HG03442 (cell line): ENCODE data around the gene ADIG.

Source experiments
- ATAC-seq: cut with Tn5 transposase; IDR thresholded peaks from one replicate; pipeline ENCODE4 v1.9.1; 2021; ENCODE audit warnings: mild to moderate bottlenecking, moderate library complexity; ENCODE audit not compliant: unreplicated experiment

Gene ADIG

GRCh38 chr20:38581013-38581412 is at the start of gene ADIG:
Gene ADIG (plus strand): TSS chr20:38581197. CDS start chr20:38581251, 54 bp downstream.
- no peak for ATAC-seq

DNA sequence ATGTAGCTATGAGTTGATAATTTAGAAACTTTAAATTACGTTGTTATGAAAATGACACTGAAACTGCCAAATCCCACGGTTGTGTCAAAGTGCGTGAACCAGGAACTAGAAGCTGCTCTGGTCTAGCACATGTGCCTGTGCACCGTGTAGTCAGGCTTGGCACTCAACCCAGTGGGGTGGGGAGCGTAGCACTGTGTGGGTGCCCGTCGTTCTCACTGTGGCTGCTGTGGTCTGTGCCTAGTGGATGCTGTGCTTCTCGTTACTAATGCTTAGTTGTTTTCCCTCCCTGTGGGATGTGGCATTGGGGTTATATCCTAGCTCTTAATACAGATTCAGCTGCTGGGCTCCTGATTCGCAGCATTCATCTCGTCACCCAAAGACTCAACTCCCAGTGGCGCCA is 46.2 kb upstream of the ADIG start:
- ATAC-seq: no peak

DNA sequence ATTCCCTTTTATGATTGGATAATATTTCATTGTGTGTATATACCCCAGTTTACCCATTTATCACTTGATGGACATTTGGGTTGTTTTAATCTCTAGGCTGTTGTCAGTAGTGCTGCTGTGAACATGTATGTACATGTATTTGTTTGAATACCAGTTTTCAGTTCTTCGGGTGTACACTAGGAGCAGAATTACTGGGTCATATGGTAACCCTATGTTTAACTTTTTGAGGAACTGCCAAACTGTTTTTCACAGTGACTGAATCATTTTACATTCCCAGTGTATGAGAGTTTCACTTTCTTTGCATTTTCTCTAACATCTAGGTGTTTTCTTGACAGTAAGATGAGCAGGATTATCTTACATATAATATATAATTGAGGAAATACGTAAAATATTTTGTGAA is 44.7 kb upstream of the ADIG start:
- no peak for ATAC-seq

DNA sequence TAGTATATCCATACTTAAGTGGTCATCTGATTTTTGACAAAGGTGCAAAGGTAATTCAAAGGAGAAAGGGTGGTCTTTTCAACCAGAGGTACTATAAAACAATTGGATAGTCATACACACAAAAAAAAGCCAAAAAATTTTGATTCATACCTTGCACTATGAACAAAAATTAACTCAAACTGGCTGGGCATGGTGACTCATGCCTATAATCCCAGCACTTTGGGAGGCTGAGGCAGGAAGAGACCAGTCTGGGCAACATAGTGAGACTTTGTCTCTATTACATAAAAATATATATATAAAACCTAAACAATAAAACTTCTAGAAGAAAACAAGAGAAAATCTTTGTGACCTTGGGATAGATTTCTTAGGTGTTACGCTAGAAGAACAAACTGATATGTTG is 43.8 kb upstream of the ADIG start:
- no peak for ATAC-seq

DNA sequence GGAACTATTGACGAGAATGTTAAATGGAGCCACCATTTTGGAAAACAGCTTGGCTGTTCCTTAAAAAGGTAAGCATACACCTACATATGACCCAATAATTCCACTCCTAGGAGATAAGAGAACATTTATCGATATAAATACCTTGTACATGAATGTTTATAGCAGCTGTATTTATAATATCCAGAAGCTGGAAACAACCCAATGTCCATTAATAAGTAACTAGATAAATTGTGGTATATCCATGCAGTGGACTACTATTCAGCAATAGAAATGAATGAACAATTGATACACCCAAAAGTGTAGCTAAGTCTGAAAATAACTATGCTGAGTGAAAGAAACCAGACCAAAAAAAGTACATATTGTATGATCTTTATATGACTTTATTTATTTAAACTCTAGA is 42.2 kb upstream of the ADIG start:
- ATAC-seq: no peak

GRCh38 chr20:38543014-38543906 is 37.7 kb upstream of the ADIG start:
- ATAC-seq: no peak

- no peak for ATAC-seq
Measured at GRCh38 chr20:38545771-38546170, 35.2 kb upstream of the ADIG start.

DNA sequence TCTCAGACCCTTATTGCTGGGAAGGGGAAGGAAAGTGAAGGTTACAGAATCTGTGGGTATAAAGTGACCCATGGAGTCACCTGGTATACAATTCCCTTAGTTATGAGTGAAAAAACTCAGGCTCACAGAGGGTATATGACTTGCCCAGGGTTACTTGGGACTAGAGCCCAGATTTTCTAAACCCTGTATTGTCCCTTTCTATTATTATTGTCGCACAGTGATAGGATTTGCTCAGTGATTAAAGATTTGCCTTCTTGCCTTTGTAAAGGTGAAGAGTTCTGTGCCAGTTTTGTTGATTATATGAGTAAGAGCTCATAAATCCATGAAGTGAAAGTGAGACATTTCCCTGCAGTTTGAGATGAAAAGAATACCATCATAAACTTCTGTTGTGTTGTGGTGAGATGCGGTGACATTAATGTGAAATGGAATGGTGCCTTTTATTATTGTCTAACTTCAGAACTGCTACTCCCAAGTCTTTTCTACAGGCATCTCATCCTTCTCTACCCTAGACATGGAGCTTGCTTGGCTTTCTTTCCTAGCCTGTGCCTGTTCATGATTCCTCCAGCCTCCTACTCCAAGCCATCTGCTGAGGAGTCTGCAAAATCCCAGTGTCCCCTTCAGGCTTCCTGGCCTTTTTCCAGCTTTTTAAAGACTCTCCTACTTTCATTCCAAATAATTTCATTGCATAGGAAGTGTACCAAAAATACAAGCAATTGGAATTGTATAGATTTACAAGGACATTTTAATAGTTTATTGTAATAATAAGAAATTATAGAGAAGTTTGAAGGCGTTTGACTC is 33.5 kb upstream of the ADIG start:
- no peak for ATAC-seq

- no peak for ATAC-seq
Measured at GRCh38 chr20:38548356-38549083, 32.5 kb upstream of the ADIG start.

GRCh38 chr20:38550274-38550673 is 30.7 kb upstream of the ADIG start:
- no peak for ATAC-seq

DNA sequence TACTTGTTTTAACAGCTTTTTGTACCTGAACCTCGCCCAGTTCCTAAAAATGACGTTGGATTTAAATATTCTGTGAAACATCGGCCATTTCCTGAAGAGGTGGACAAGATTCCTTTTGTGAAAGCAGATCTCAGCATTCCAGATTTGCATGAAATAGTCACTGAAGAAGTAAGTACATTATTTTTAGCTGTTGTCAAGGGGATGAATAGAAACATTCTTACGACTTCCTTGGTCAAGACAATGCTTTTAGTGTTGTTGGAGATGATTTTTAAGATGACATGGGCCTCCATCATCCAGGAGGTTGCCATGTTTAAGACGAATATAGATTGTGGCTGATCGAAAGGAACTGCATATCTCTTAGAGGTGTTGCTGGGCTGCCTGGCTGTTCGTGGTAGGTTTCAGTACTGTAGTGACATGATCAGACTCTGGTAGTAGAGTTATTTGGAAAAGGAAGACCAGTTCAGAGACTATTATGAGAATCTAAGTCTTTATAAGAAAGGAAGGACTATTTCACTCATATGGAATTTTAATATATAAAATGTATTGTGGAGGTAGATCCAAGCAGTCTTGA is 29.9 kb upstream of the ADIG start:
- no peak for ATAC-seq

DNA sequence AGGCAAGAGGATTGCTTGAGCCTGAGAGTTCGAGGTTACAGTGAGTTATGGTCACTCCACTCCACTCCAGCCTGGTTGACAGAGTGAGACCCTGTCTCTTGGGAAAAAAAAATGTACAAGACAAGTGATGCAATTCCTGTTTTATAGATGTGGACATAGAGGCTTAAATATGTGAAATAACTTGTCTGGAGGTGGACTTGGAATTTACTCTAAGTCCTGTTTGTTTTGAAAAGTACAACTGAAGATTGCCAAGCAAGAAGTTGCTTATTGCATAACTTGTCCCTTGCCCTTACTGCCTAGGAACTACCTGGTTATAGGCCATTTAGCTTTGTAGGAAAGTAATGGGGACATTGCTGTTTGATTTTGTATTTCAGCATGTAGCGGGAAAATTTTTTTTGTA is 26.0 kb upstream of the ADIG start:
- ATAC-seq: no peak

- no peak for ATAC-seq
Measured at GRCh38 chr20:38555395-38555794, 25.6 kb upstream of the ADIG start.

DNA sequence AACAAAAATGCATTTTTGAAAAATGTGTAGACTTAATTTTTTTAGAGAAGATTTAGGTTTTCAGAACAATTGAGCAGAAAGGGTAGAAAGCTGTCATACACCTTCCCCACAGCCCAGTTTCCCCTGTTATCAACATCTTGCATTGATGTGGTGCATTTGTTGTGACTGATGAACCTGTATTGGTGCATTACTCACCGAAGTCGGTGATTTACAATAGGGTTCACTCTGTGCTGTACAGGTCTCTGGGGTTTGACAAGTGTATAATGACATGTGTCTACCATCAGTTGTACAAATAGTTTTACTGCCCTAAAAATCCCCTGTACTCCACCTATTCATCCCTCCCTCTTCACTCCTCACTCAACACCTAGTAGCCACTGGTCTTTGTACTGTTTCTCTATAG is 23.8 kb upstream of the ADIG start:
- ATAC-seq: no peak

DNA sequence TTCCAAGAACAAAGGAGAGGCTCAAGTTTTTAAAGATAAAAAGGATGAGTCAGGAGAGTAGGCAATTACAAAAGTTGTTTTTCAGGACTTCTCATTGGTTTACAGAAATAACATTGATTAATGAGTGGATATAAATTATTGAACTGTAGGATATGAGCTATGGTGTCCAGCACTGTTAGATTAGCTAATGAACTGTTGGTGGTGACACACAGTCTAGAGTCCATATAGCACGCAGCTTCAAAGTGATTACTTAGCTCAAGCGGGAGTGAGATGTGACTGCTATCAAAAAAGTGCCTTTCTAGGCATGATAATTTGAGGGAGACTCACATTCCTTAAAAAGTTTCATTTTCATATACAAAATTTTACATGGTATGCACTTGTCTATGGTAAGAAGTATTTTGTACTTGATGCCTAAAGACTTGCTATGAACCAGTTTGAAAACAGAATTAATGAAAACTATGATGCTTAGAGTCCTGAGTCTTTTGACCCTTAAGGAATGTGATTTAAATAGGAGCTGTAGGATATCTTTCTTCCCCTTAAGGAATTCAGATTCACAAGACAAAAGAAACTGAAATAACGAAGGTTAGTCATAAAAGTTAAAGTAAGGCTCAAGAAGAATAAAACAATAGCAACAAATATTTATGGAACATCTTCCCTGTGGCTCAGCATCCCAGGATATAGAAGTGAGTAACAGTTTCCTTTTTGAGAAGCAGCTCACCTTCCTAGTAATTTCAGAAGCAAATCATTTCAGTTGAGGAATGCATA is 22.2 kb upstream of the ADIG start:
- no peak for ATAC-seq

DNA sequence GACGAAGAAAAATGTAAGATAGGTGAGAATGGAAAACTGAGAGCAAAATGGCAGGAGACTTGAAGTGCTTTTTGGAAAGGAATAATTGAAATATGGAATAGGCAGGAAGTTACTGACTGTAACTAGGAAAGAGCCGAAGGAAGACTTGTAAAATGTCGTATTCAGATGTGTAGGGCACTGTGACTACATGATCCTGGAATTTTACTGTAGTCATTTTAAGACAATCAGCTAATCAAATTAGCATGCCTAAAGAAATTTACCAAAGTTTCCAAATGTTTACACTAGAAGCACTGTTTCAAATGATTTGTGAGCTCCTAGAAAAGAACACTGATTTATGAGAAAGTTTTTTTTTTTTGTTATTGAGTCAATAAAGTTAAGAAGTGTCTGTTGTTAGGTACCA is 21.2 kb upstream of the ADIG start:
- ATAC-seq: no peak

GRCh38 chr20:38563802-38564431 is 17.1 kb upstream of the ADIG start:
- no peak for ATAC-seq

DNA sequence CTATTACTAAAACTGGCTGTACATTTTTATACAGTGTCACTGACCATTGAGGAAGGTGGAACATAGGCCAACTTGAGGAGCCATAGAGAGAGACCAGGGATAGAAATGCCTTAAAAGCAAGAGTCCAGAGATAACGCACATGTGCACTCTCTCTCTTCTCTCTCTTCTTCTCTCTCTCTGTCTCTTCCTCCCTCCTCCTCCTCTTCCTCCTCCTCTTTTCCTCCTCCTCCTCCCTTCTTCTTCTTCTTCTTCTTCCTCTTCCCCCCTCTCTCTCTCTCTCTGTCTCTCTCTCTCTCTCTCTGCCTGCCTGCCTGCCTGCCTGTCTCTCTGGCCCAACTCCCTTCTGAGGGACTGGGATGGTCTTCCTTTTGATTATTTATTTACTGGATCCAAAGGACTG is 16.3 kb upstream of the ADIG start:
- ATAC-seq: no peak

DNA sequence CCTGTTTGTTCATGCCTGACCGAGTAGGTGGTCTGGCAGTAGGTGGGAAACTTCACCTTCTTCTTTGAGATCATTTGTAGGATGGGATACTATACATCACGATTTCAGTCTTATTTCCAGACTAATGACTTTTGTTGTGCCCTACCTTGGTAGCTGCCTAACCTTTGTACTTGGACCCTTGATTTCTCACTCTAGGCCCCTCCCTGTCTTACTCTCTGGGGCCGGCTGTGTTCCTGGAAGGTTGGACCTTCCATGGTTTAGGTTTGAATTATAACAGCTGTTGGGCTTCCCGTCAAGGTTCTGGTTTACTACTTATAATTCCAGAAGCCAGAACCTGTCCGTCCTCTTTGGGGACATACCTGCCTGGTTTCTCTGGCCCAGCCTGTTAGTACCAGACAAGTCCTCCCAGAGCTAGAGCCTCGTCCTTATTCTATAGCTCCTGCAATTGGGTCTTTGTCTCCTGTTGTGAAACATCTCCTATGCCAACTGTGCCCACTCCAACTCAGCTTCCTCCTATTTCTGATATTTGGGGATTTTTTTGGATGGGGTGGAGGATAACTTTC is 14.9 kb upstream of the ADIG start:
- ATAC-seq: no peak
